KMS-11 (cell line): ENCODE measurements around the gene SPTAN1.

Source experiments
- H2AFZ ChIP-seq: fragments of 200-600 bp; sonication (generic); 2 replicates; pipeline ENCODE4 v1.6.1; 2016; ENCODE audit warnings: antibody characterized with exemption, mixed run types, low read depth
- H3K27ac ChIP-seq: fragments of 200-600 bp; sonication (generic); 2 replicates; pipeline ENCODE4 v1.6.1; 2016; ENCODE audit warnings: mild to moderate bottlenecking, mixed run types
- H3K27me3 ChIP-seq: fragments of 200-600 bp; sonication (generic); 2 replicates; pipeline ENCODE4 v1.6.1; 2017; ENCODE audit warnings: mild to moderate bottlenecking, low read depth, mixed run types, moderate library complexity; ENCODE audit not compliant: insufficient read depth
- H3K36me3 ChIP-seq: fragments of 200-600 bp; sonication (generic); 2 replicates; pipeline ENCODE4 v1.6.1; 2017; ENCODE audit warnings: mild to moderate bottlenecking, mixed run types; ENCODE audit not compliant: insufficient read depth
- H3K4me1 ChIP-seq: fragments of 200-600 bp; sonication (generic); 2 replicates; pipeline ENCODE4 v1.6.1; 2016; ENCODE audit warnings: mild to moderate bottlenecking, low read depth, mixed run types; ENCODE audit not compliant: poor library complexity, severe bottlenecking
- H3K4me2 ChIP-seq: fragments of 200-600 bp; sonication (generic); 2 replicates; pipeline ENCODE4 v1.7.0; 2016; ENCODE audit warnings: mild to moderate bottlenecking, mixed run types
- H3K4me3 ChIP-seq: fragments of 200-600 bp; sonication (generic); IDR thresholded peaks from 2 replicates; pipeline ENCODE4 v1.6.1; 2017; ENCODE audit warnings: low read depth, low read length, mixed read lengths; ENCODE audit not compliant: insufficient read depth
- H3K79me2 ChIP-seq: fragments of 200-600 bp; sonication (generic); 2 replicates; pipeline ENCODE4 v1.6.1; 2016; ENCODE audit warnings: low read depth, mixed run types; ENCODE audit not compliant: insufficient read depth
- H3K9ac ChIP-seq: fragments of 200-600 bp; sonication (generic); 2 replicates; pipeline ENCODE4 v1.6.1; 2016; ENCODE audit warnings: mild to moderate bottlenecking, mixed run types
- H4K20me1 ChIP-seq: fragments of 200-600 bp; sonication (generic); 2 replicates; pipeline ENCODE4 v1.6.1; 2016; ENCODE audit warnings: mild to moderate bottlenecking, mixed run types; ENCODE audit not compliant: insufficient read depth
- CTCF ChIP-seq: fragments of 200-600 bp; sonication (generic); conservative IDR thresholded peaks from 2 replicates; pipeline ENCODE4 v1.6.1; 2017; ENCODE audit warnings: low read depth, mild to moderate bottlenecking, antibody characterized with exemption, low read length, moderate library complexity, mixed read lengths

The SPTAN1 gene

GRCh38 chr9:128595471-128595870 lies 43.1 kb downstream of the SPTAN1 start:
- no peak overlapping the region for H3K27ac ChIP-seq
- H3K79me2 ChIP-seq, result no peaks in the 10 kb centered on the region
- H3K4me3 ChIP-seq, result no peak overlapping the region
- TF ChIP-seq CTCF, result no peak
- H3K36me3 ChIP-seq, result peaks cover 10% of the 10 kb centered on the region; the same call in 1 of the 2 replicates
- H3K9ac ChIP-seq, result no peak overlapping the region
- no peaks in the 10 kb centered on the region for H3K4me1 ChIP-seq
- no peaks in the 10 kb centered on the region for H4K20me1 ChIP-seq
- no peak overlapping the region for H3K4me2 ChIP-seq
- H2AFZ ChIP-seq, result no peak overlapping the region
- no peaks in the 10 kb centered on the region for H3K27me3 ChIP-seq

- no peak overlapping the region for H3K27ac ChIP-seq
These were observed 47.7 kb downstream of the SPTAN1 start for GRCh38 chr9:128600099-128600498.

GRCh38 chr9:128603697-128604096 lies 51.3 kb downstream of the SPTAN1 start:
- Histone ChIP-seq H3K27ac (no peak overlapping the region), H3K27me3 (no peaks in the 10 kb centered on the region), H2AFZ (no peak overlapping the region), H3K4me2 (no peak overlapping the region), H3K36me3 (0 out of 2 replicates have a peak, but pooled peaks cover 2% of the 10 kb centered on the region), H3K4me3 (no peak overlapping the region), H3K9ac (no peak overlapping the region), H3K79me2 (no peaks in the 10 kb centered on the region), H4K20me1 (no peaks in the 10 kb centered on the region), H3K4me1 (no peaks in the 10 kb centered on the region)
- TF ChIP-seq CTCF, result no peak

More at GRCh38 chr9:128600099-128600498, 47.7 kb downstream of the SPTAN1 start:
- Histone ChIP-seq H3K4me3 (no peak overlapping the region), H3K27me3 (no peaks in the 10 kb centered on the region), H3K79me2 (no peaks in the 10 kb centered on the region), H4K20me1 (no peaks in the 10 kb centered on the region), H3K36me3 (no peaks in the 10 kb centered on the region), H2AFZ (no peak overlapping the region), H3K4me1 (no peaks in the 10 kb centered on the region), H3K4me2 (no peak overlapping the region), H3K9ac (no peak overlapping the region)
- TF ChIP-seq CTCF, result no peak

GRCh38 chr9:128607642-128608350 lies 55.4 kb downstream of the SPTAN1 start:
- Histone ChIP-seq H3K36me3 (0 out of 2 replicates have a peak, but pooled peaks cover 2% of the 10 kb centered on the region), H3K27me3 (no peaks in the 10 kb centered on the region), H4K20me1 (no peaks in the 10 kb centered on the region), H2AFZ (no peak overlapping the region), H3K4me1 (no peaks in the 10 kb centered on the region), H3K9ac (no peak overlapping the region), H3K79me2 (no peaks in the 10 kb centered on the region), H3K4me2 (no peak overlapping the region), H3K27ac (no peak overlapping the region), H3K4me3 (no peak overlapping the region)
- no peak for TF ChIP-seq CTCF
